GM18505 (cell line): Measurements from ENCODE around the gene MOAP1.
A peak's percentile ranks its signal among the peaks of the same experiment; 100 is the strongest.

ENCODE experiments used
- ATAC-seq: cut with Tn5 transposase; IDR thresholded peaks from one replicate; pipeline ENCODE4 v1.9.1; 2021; ENCODE audit not compliant: unreplicated experiment
- POLR2A ChIP-seq: IDR thresholded peaks from 4 replicates; pipeline ENCODE4 v1.6.1; 2011; ENCODE audit warnings: borderline replicate concordance; ENCODE audit not compliant: insufficient read depth, insufficient read length; ENCODE audit errors: extremely low read depth

The MOAP1 gene

GRCh38 chr14:93136009-93136408 lies 48.7 kb downstream of the MOAP1 start:
- TF ChIP-seq POLR2A = no peak
- ATAC-seq = no peak

GRCh38 chr14:93135399-93135798 lies 49.3 kb downstream of the MOAP1 start:
- TF ChIP-seq POLR2A = no peak
- no peak for ATAC-seq

- no peak for TF ChIP-seq POLR2A
- no peak for ATAC-seq
These were observed 51.2 kb downstream of the MOAP1 start for GRCh38 chr14:93133464-93133863.

- peak; percentile 59 for ATAC-seq
These were observed 52.1 kb downstream of the MOAP1 start for GRCh38 chr14:93132472-93133065.

More at GRCh38 chr14:93132472-93133065, 52.1 kb downstream of the MOAP1 start:
- no peak for TF ChIP-seq POLR2A
